Measurements from ENCODE around the gene RNGTT. TPM values are rescaled to one million over a fixed set of nuclear protein-coding genes. Genes with fewer than 3 reads are reported as not detected.

Gene RNGTT
- total RNA-seq, 6 experiments from 2014 or later: 16.0 to 17.4 (median 16.8) TPM

DNA sequence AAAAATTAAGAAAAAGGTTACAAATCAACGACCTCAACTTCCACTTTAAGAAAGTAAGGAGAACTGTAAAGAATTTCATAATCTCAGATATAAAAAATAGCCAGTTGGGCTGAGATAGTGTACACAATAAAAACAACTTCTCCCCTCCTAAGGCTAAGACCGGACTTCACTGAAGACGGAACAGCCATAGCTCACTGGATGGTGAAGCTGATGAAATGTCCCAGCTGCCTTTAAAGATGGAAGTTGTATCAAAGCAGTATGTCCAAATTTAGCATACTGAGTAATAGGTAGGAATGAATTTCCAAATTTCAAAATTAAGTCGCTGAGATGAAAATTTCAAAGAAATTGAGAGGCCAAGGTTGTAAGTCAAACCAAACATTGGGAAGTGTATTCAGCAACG is 153.3 kb downstream of the RNGTT start:
- TF ChIP-seq, protein P1, sequence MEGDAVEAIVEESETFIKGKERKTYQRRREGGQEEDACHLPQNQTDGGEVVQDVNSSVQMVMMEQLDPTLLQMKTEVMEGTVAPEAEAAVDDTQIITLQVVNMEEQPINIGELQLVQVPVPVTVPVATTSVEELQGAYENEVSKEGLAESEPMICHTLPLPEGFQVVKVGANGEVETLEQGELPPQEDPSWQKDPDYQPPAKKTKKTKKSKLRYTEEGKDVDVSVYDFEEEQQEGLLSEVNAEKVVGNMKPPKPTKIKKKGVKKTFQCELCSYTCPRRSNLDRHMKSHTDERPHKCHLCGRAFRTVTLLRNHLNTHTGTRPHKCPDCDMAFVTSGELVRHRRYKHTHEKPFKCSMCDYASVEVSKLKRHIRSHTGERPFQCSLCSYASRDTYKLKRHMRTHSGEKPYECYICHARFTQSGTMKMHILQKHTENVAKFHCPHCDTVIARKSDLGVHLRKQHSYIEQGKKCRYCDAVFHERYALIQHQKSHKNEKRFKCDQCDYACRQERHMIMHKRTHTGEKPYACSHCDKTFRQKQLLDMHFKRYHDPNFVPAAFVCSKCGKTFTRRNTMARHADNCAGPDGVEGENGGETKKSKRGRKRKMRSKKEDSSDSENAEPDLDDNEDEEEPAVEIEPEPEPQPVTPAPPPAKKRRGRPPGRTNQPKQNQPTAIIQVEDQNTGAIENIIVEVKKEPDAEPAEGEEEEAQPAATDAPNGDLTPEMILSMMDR (IDR thresholded peaks at IDR 0.05): no peak

DNA sequence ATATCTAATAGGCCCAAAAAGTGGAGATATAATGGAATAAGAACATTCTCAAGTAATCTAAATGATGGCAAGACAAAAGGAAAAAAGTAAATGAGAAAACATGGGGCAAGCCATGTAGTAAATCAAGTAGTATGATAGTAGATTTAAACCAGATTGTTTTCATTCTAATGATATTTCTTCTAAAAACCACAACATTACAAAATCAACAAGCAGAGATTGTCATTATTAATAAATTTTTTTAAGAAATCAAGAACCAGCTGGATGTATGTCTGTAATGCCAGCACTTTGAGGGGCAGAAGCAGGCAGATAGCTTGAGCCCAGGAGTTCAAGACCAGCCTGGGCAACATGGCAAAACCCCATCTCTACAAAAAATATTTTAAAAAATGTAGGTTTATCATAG is 155.0 kb downstream of the RNGTT start:
- peaks cover 30% of the 10 kb centered on the region for H3K4me1 Mint-ChIP-seq (ENCODE audit: low read depth)
- peaks cover 21% of the 10 kb centered on the region for H3K9me3 Mint-ChIP-seq
- H3K27ac Mint-ChIP-seq: no peak overlapping the region
- no peak overlapping the region for H3K4me3 Mint-ChIP-seq
- DNase-seq: no peak
- peaks cover 3% of the 10 kb centered on the region; the same call in 1 of the 2 replicates for H3K27me3 Mint-ChIP-seq (ENCODE audit: insufficient read depth)
- peaks cover 26% of the 10 kb centered on the region for H3K36me3 Mint-ChIP-seq (ENCODE audit: low read depth)
- TF ChIP-seq, protein P1 (IDR thresholded peaks at IDR 0.05): no peak

More for the DNA sequence above, 153.3 kb downstream of the RNGTT start:
- Mint-ChIP-seq H3K9me3 (peaks cover 21% of the 10 kb centered on the region), H3K27me3 (ENCODE audit: insufficient read depth) (peaks cover 3% of the 10 kb centered on the region; the same call in 1 of the 2 replicates), H3K36me3 (ENCODE audit: low read depth) (peaks cover 26% of the 10 kb centered on the region), H3K4me1 (ENCODE audit: low read depth) (peaks cover 30% of the 10 kb centered on the region), H3K27ac (no peak overlapping the region), H3K4me3 (no peak overlapping the region)
- DNase-seq: no peak

DNA sequence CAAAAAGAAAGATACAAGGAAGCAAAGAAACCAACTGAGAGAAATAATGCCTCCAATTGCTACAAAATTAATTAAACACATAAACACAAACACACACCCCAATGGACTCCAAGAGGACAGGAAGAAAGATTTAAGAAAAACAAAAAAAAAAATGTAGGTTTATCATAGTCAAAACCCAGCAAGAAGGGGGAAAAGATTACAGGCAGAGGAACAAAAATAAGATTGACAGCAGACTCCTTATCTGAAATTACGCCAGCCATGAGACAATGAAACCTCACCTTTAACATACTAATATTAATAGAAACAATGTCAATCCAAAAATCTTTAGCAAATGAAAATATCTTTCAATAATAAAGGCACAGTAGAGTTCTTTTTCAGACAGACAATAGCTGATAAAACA is 155.8 kb downstream of the RNGTT start:
- TF ChIP-seq, protein P1 (IDR thresholded peaks at IDR 0.05): no peak
- Mint-ChIP-seq H3K4me3 (no peak overlapping the region), H3K27me3 (ENCODE audit: insufficient read depth) (peaks cover 3% of the 10 kb centered on the region; the same call in 1 of the 2 replicates), H3K36me3 (ENCODE audit: low read depth) (peaks cover 31% of the 10 kb centered on the region), H3K27ac (no peak overlapping the region), H3K9me3 (peaks cover 21% of the 10 kb centered on the region), H3K4me1 (ENCODE audit: low read depth) (peaks cover 30% of the 10 kb centered on the region)
- no peak for DNase-seq

DNA sequence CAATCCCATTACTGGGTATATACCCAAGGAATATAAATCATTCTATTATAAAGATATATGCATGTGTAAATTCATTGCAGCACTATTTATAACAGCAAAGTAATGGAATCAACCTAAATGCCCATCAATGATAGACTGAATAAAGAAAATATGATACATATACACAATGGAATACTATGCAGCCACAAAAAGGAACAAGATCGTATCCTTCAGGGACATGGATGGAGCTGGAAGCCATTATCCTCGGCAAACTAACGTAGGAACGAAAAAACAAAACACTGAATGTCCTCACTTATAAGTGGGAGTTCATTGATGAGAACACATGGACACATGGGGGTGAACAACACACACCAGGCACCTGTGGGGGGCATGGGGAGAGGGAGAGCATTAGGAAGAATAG is 156.7 kb downstream of the RNGTT start:
- H3K4me3 Mint-ChIP-seq: no peak overlapping the region
- peaks cover 21% of the 10 kb centered on the region for H3K9me3 Mint-ChIP-seq
- peaks cover 32% of the 10 kb centered on the region for H3K4me1 Mint-ChIP-seq (ENCODE audit: low read depth)
- peaks cover 3% of the 10 kb centered on the region; the same call in 1 of the 2 replicates for H3K27me3 Mint-ChIP-seq (ENCODE audit: insufficient read depth)
- H3K36me3 Mint-ChIP-seq (ENCODE audit: low read depth): peaks cover 35% of the 10 kb centered on the region
- H3K27ac Mint-ChIP-seq: no peak overlapping the region
- TF ChIP-seq, protein P1 (IDR thresholded peaks at IDR 0.05): no peak
- DNase-seq: no peak

- peaks cover 3% of the 10 kb centered on the region; the same call in 1 of the 2 replicates for H3K27me3 Mint-ChIP-seq (ENCODE audit: insufficient read depth)
- peak; percentile 49 for DNase-seq
- TF ChIP-seq, protein P1 (IDR thresholded peaks at IDR 0.05): no peak
- H3K4me3 Mint-ChIP-seq: peak overlapping the region; percentile 45; the same call in 1 of the 2 replicates
- peaks cover 21% of the 10 kb centered on the region for H3K9me3 Mint-ChIP-seq
- H3K4me1 Mint-ChIP-seq (ENCODE audit: low read depth): peaks cover 24% of the 10 kb centered on the region
- H3K27ac Mint-ChIP-seq: peak overlapping the region; percentile 75
- H3K36me3 Mint-ChIP-seq (ENCODE audit: low read depth): peaks cover 39% of the 10 kb centered on the region
Measured at GRCh38 chr6:88804701-88805100, 158.7 kb downstream of the RNGTT start.

All from HFFc6 (cell line).